GM12801 (cell line): ENCODE measurements around the gene MGAT3.

ENCODE experiments used
- CTCF ChIP-seq: IDR thresholded peaks from one replicate; pipeline ENCODE4 v1.5.1; 2011; ENCODE audit warnings: control low read depth; ENCODE audit not compliant: insufficient read length; ENCODE audit errors: extremely low read depth

The MGAT3 gene

GRCh38 chr22:39456522-39457197, at the start of gene MGAT3:
Gene MGAT3 (plus strand): TSS chr22:39457012. CDS start chr22:39487348, 30,336 bp downstream.
- no peak for TF ChIP-seq CTCF

GRCh38 chr22:39408173-39408572, 48.6 kb upstream of the MGAT3 start:
- no peak for TF ChIP-seq CTCF

- no peak for TF ChIP-seq CTCF
Measured at GRCh38 chr22:39408807-39409206, 48.0 kb upstream of the MGAT3 start.

GRCh38 chr22:39409516-39410029, 47.2 kb upstream of the MGAT3 start:
- no peak for TF ChIP-seq CTCF

GRCh38 chr22:39410264-39410663, 46.5 kb upstream of the MGAT3 start:
- TF ChIP-seq CTCF = no peak

GRCh38 chr22:39414377-39414776, 42.4 kb upstream of the MGAT3 start:
- TF ChIP-seq CTCF = no peak

GRCh38 chr22:39414886-39415285, 41.9 kb upstream of the MGAT3 start:
- TF ChIP-seq CTCF = no peak
